Stimulated activated CD4-positive, alpha-beta T cell treated with anti-CD3 and anti-CD28 coated beads, Interleukin-15, amount 100 ng/mL, for 48 hours (primary cell): ENCODE measurements around the gene GGN.
"Not testable (repeated sequence)": the region's sequence is repeated elsewhere in the genome, so short reads cannot be mapped to it uniquely, and the experiment has no call there.

ENCODE experiments used
- DNase-seq, 2 donors: peaks; one replicate each; pipeline ENCODE4 v3.0.0-alpha.2; 2020; ENCODE audit warnings: low read depth in 2 of 2

The GGN gene

DNA sequence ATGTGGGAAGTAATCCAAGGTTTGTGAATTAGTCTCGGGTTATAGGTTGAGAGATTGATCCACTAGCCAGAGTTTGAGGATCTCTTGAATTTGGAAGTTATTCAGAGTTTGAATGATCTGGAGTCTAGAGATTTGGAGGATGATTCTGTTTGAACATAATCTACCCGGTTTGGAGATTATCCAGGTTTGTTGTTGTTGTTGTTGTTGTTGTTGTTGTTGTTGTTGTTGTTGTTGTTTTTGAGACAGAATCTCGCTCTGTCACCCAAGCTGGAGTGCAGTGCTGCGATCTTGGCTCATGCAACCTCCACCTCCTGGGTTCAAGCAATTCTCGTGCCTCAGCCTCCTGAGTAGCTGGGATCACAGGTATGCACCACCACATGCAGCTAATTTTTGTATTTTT is 24.1 kb upstream of the GGN start:
- not testable (repeated sequence) for DNase-seq

GRCh38 chr19:38411041-38411712 is 23.3 kb upstream of the GGN start:
- DNase-seq: no peak

DNA sequence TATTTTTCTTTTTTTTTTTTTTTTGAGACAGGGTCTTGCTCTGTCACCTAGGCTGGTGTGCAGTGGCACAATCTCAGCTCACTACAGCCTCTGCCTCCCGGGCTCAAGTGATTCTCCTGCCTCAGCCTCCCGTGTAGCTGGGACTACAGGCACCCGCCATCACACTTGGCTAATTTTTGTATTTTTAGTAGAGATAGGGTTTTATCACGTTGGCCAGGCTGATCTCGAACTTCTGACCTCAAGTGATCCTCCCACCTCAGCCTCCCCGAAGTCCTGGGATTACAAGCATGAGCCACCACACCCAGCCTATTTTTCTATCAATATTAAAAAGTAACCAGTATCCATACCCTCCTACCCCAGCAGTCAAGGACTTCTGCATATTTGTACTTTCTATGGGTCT is 22.6 kb upstream of the GGN start:
- not testable (repeated sequence) for DNase-seq

DNA sequence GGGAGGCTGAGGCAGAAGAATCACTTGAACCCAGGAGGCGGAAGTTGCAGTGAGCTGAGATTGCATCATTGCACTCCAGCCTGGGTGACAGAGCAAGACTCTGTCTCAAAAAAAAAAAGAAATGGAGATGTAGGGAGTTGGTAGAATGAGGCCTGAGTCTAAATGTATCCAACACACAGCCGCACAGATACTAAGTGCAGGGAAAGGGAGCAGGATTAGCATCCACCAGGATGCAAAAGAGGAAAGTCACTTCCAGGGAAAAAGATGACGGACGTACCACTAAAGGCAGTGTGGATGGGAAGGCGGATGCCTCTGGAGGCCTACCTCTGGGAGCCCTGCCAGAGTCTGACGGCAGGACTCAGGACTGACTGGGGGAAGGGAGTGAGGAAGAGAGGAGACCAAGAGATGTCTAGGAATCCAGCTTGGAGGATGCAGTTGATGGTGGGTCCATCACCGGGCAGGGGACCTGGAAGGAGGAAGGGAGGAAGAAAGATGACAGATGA is 21.8 kb upstream of the GGN start:
- no peak for DNase-seq

GRCh38 chr19:38405276-38405675 is 17.4 kb upstream of the GGN start:
- DNase-seq: no peak

- no peak for DNase-seq
These were observed 17.0 kb upstream of the GGN start for GRCh38 chr19:38404858-38405257.

GRCh38 chr19:38402967-38403674 is 15.3 kb upstream of the GGN start, which contains the start of gene FAM98C:
TSS of gene FAM98C (plus strand) at chr19:38403093. CDS start at chr19:38403154, 61 bp downstream.
- DNase-seq: peak; percentile 95 to 96

DNA sequence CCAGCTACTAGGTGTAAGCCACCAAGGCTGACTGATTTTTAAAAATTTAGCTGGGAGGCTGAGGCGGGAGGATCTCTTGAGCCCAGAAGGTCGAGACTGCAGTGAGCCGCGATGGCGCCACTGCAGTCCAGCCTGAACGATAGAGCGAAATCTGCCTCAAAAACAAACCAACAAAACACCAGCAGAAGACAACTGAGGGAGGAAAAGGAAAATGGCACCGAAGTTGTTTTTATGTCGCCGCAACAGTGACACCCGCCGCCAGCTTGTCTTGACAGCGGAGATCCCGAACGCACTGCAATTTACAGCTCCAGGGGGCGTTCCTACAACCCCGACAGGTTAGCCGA is 14.8 kb upstream of the GGN start:
- DNase-seq: no peak

GRCh38 chr19:38401148-38401547 is 13.3 kb upstream of the GGN start:
- DNase-seq: no peak

DNA sequence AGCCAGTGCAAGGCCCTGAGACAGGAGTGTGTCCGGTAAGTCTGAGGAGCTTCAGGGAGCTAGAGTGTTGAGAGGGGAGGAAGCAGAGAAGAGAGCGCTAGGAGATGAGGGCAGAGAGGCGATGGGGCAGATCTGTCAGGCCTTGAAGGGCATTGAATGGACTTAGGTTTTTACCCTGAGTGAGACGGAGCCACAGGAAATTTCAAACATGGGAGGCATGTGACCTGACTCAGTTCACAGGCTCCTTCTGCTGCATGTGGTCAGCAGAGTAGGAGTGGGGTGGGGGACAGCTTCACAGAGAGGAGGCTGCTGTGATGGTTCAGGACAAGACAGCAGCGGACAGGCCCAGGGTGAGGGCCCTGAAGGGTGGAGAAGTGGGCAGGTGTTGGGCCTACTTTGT is 12.5 kb upstream of the GGN start:
- DNase-seq: no peak

DNA sequence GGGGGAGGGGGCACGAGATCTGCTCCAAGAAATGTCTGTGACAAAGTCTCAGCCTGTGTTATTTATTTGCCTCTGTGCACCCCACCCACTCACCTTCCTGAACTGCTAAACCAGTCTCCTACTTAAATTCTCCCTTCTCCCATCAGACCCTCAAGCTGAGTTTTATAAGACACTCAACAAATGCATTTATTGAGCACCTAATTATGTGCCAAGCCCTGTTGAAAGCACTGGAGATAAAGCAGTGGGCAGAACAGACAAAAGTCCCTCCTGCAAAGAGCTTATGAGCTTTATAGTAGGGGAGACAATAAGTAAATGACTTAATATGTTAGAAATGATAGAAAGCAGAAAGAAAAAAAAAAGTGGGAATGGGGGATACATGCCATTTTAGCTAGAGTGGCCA is 11.7 kb upstream of the GGN start:
- no peak for DNase-seq

DNA sequence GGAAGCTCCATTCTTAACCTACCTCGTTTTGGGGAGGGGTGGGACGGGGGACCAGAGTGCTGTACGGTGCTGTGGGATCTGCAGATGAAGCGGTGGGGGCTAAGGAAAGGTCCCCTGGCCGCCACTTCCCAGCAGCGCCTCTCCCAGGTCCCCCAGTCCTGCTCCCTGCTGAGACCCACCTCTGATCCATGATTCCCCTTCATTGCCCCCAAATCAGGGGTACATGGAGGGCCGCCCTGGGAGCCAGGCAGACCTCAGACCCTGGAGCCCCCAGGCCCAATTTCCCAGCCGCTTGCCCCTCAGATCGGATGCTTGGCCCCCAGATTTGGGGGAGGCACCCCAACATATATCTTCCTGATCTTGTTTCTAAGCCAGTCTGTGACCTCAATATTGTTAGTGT is 11.2 kb upstream of the GGN start:
- DNase-seq: no peak

GRCh38 chr19:38395381-38396114 is 7.7 kb upstream of the GGN start:
- DNase-seq: no peak

DNA sequence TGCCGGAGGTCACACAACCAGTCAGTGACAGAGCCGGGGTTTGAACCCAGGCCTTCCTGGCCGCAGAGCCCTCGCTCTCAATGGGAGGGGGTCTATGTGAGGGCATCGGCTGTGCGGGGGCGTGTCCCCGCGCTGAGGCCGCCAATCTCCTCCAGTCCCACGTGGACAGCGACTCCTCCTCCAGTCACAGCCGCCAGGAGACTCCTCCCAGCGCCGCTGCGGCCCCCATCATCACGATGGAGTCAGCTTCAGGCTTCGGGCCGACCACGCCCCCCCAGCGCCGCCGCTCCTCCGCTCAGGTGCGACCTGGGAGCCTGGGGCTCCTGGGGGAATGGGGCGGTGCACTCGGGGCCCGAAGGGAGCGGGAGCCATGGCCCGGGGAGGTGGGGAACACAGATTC is 6.7 kb upstream of the GGN start:
- DNase-seq: peak; percentile 70 to 82

DNA sequence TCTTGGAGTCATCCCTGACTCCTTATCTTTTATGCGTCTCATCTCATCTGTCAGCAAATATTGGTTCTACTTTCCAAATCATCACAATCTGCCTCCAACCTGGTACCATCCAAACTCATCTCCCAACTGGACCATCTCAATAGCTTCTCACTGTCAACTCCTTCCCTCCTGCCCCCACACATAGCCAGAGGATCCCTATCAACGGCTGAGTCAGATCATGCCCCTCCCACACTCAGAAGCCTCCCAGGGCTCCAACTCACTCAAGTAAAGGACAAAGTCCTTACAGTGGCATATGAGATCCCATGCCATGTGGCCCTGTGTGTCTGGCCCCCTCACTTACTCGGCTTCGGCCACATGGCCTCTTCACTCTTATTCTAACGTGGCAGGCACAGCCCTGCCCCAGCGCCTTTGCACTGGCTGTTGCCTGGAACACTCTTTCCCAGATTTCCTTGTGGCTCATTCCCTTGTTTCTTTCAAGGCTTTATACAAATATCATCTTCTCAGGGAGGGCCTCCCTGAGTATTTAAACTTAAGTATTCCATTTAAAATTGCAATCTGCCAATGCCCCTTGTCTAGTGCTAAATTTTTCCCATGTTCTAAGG is 5.0 kb upstream of the GGN start:
- no peak for DNase-seq

- no peak for DNase-seq
These were observed 4.2 kb upstream of the GGN start for GRCh38 chr19:38391911-38392464.

- no peak for DNase-seq
These were observed 2.4 kb upstream of the GGN start for GRCh38 chr19:38389957-38390924.

DNA sequence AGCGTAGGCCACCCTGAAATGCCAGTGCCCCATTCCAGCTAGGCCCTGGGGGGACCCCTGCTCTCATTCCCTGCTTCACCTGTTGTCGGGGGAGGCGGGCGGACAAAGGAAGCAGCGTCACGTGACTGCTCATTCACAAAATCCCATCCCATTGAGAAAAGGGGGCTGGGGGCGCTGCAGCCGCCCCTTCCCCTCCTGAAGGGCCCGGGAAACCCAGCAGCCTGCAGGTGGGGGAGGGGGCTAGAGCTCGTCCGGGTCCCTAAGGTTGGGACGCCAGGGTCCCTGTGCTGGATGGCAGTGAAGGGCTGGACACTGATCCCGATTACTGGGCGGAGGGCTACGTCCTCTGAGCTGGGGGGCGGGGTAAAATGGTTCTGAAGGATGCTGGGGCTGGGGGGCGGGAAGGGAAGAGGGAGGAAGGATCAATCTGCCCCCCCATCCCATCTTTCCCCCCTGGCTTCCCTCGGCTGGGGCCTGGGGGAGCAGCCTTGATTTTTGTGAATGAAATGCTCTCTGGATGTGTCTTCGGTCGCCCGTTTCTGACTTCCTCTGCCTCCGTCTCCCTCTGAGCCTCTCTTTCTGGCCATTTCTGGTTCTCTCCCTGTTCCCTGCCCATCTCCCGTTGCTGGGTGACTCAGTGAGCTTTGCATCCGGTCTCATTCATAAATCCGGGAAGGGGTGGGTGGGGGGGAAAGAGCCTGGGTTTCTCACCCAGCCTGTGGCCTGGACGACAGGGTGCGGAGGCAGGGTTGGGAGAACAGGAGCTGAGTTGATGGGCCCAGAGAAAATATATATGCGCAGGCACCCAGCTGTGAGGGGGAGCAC is 1.5 kb upstream of the GGN start:
- DNase-seq: no peak

GRCh38 chr19:38388349-38389100 is 691 bp upstream of the GGN start, which contains the start of gene SPRED3:
TSS of gene SPRED3 (plus strand) at chr19:38388697. CDS start at chr19:38390303, 1,606 bp downstream.
- DNase-seq: no peak
